GM23338 (cell line): ENCODE data around the gene GPC6. TPM values are rescaled to one million over a fixed set of nuclear protein-coding genes. Genes with fewer than 3 reads are reported as not detected.

ENCODE experiments used
- ATAC-seq: fragments of 200-7000 bp; cut with Tn5 transposase; 3 replicates; pipeline ENCODE4 v1.9.1; 2020
- DNase-seq: peaks from one replicate; pipeline ENCODE4 v3.0.0-alpha.2; 2015; ENCODE audit warnings: low spot score
- H2AFZ ChIP-seq: fragments of 200-600 bp; sonication (generic); 2 replicates; pipeline ENCODE4 v1.8.0; 2016; ENCODE audit warnings: antibody characterized with exemption, mild to moderate bottlenecking, moderate library complexity
- H3F3A ChIP-seq: fragments of 200-600 bp; sonication (generic); replicated peaks from 2 replicates; pipeline ENCODE4 v1.8.0; 2017; ENCODE audit warnings: antibody characterized with exemption, mixed run types, low read depth
- H3K27ac ChIP-seq: fragments of 200-600 bp; sonication (generic); 2 replicates; pipeline ENCODE4 v1.6.1; 2016; ENCODE audit warnings: low read depth
- H3K27me3 ChIP-seq: fragments of 200-600 bp; sonication (generic); 2 replicates; pipeline ENCODE4 v1.8.0; 2016; ENCODE audit warnings: mild to moderate bottlenecking, mixed run types, moderate library complexity; ENCODE audit not compliant: insufficient read depth
- H3K36me3 ChIP-seq: fragments of 200-600 bp; sonication (generic); 2 replicates; pipeline ENCODE4 v1.8.0; 2016; ENCODE audit warnings: mild to moderate bottlenecking; ENCODE audit not compliant: insufficient read depth
- H3K4me1 ChIP-seq: fragments of 200-600 bp; sonication (generic); 2 replicates; pipeline ENCODE4 v1.8.0; 2016; ENCODE audit warnings: mild to moderate bottlenecking, moderate library complexity; ENCODE audit not compliant: insufficient read depth
- H3K4me2 ChIP-seq: fragments of 200-600 bp; sonication (generic); 2 replicates; pipeline ENCODE4 v1.7.1; 2017; ENCODE audit warnings: mixed run types
- H3K4me3 ChIP-seq: fragments of 200-600 bp; sonication (generic); 2 replicates; pipeline ENCODE4 v1.6.1; 2016; ENCODE audit warnings: mixed run types
- H3K79me2 ChIP-seq: fragments of 200-600 bp; sonication (generic); replicated peaks from 2 replicates; pipeline ENCODE4 v1.8.0; 2017; ENCODE audit warnings: mild to moderate bottlenecking; ENCODE audit not compliant: insufficient read depth
- H3K9me2 ChIP-seq: fragments of 200-600 bp; sonication (generic); 2 replicates; pipeline ENCODE4 v1.8.0; 2017; ENCODE audit not compliant: insufficient read depth
- H4K20me1 ChIP-seq: fragments of 200-600 bp; sonication (generic); replicated peaks from 2 replicates; pipeline ENCODE4 v1.8.0; 2017; ENCODE audit warnings: mild to moderate bottlenecking; ENCODE audit not compliant: insufficient read depth
- H3K27ac Mint-ChIP-seq: 2 replicates; pipeline ENCODE4 v1.8.0; 2020; ENCODE audit warnings: inconsistent platforms, mild to moderate bottlenecking, moderate library complexity, mixed read lengths
- H3K27me3 Mint-ChIP-seq: 3 replicates; pipeline ENCODE4 v1.8.0; 2022; ENCODE audit warnings: low read depth, mild to moderate bottlenecking, moderate library complexity, mixed read lengths, inconsistent platforms; ENCODE audit not compliant: insufficient read depth, poor library complexity
- H3K36me3 Mint-ChIP-seq: 3 replicates; pipeline ENCODE4 v1.8.0; 2021; ENCODE audit warnings: low read depth, mild to moderate bottlenecking, inconsistent platforms, moderate library complexity, mixed read lengths
- H3K4me1 Mint-ChIP-seq: 3 replicates; pipeline ENCODE4 v1.8.0; 2020; ENCODE audit warnings: mild to moderate bottlenecking, inconsistent platforms, mixed read lengths
- H3K4me3 Mint-ChIP-seq: 3 replicates; pipeline ENCODE4 v1.8.0; 2021; ENCODE audit warnings: moderate library complexity, mild to moderate bottlenecking, inconsistent platforms, mixed read lengths
- H3K9me3 Mint-ChIP-seq: 3 replicates; pipeline ENCODE4 v1.8.0; 2020; ENCODE audit warnings: moderate library complexity, mild to moderate bottlenecking, inconsistent platforms, mixed read lengths
- CREB1 ChIP-seq: fragments of 250-450 bp; sonication (Bioruptor Pico); IDR thresholded peaks from 2 replicates; pipeline ENCODE4 v1.5.0; 2020; ENCODE audit warnings: low read depth, mild to moderate bottlenecking, moderate library complexity
- EZH2 ChIP-seq: fragments of 200-600 bp; sonication (generic); IDR thresholded peaks from one replicate; pipeline ENCODE4 v1.8.0; 2017; ENCODE audit warnings: antibody characterized with exemption, mild to moderate bottlenecking, low read depth; ENCODE audit not compliant: unreplicated experiment
- JUNB ChIP-seq: IDR thresholded peaks from one replicate; pipeline ENCODE4 v1.6.1; 2016; ENCODE audit warnings: antibody characterized with exemption; ENCODE audit not compliant: unreplicated experiment
- NANOG ChIP-seq: IDR thresholded peaks from 2 replicates; pipeline ENCODE4 v1.6.1; 2016; ENCODE audit warnings: antibody characterized with exemption, borderline replicate concordance
- STAT1 ChIP-seq: IDR thresholded peaks from one replicate; pipeline ENCODE4 v1.6.1; 2016; ENCODE audit warnings: antibody characterized with exemption; ENCODE audit not compliant: unreplicated experiment
- ZNF114 ChIP-seq: fragments of 250-450 bp; sonication (Bioruptor Pico); IDR thresholded peaks from 2 replicates; pipeline ENCODE4 v1.5.0; 2020; ENCODE audit warnings: mild to moderate bottlenecking, moderate library complexity
- ZNF331 ChIP-seq: fragments of 250-450 bp; sonication (Bioruptor Pico); IDR thresholded peaks from 2 replicates; pipeline ENCODE4 v1.5.0; 2020; ENCODE audit warnings: low read depth, mild to moderate bottlenecking, moderate library complexity
- polyA plus RNA-seq: library from polyadenylated mRNA; unstranded; fragments of >200 nt; fragmentation: Nextera tagmentation; extraction: Ambion mirVana; gene quantifications from 2 replicates; pipeline ENCODE4 v1.2.1, GENCODE V29; 2016
- total RNA-seq: library from RNA; depleted of rRNA; stranded (reverse); fragments of >200 nt; shearing (Covaris generic); gene quantifications from 2 replicates; pipeline ENCODE4 v1.2.3, GENCODE V29; 2014
- TF ChIP-seq, protein P1 (sequence below): fragments of 250-450 bp; sonication (Bioruptor Pico); IDR thresholded peaks from 2 replicates; pipeline ENCODE4 v1.5.0; 2020; ENCODE audit warnings: mild to moderate bottlenecking, moderate library complexity
- TF ChIP-seq, protein P2 (sequence below): IDR thresholded peaks from 2 replicates; pipeline ENCODE4 v1.6.1; 2016; ENCODE audit warnings: antibody characterized with exemption

Gene GPC6
- total and polyA plus RNA-seq, 2 experiments from 2014 or later: 6.4 to 28.6 TPM

GRCh38 chr13:93752541-93752940, 525.9 kb downstream of the GPC6 start (continued):
- TF ChIP-seq, protein P1, sequence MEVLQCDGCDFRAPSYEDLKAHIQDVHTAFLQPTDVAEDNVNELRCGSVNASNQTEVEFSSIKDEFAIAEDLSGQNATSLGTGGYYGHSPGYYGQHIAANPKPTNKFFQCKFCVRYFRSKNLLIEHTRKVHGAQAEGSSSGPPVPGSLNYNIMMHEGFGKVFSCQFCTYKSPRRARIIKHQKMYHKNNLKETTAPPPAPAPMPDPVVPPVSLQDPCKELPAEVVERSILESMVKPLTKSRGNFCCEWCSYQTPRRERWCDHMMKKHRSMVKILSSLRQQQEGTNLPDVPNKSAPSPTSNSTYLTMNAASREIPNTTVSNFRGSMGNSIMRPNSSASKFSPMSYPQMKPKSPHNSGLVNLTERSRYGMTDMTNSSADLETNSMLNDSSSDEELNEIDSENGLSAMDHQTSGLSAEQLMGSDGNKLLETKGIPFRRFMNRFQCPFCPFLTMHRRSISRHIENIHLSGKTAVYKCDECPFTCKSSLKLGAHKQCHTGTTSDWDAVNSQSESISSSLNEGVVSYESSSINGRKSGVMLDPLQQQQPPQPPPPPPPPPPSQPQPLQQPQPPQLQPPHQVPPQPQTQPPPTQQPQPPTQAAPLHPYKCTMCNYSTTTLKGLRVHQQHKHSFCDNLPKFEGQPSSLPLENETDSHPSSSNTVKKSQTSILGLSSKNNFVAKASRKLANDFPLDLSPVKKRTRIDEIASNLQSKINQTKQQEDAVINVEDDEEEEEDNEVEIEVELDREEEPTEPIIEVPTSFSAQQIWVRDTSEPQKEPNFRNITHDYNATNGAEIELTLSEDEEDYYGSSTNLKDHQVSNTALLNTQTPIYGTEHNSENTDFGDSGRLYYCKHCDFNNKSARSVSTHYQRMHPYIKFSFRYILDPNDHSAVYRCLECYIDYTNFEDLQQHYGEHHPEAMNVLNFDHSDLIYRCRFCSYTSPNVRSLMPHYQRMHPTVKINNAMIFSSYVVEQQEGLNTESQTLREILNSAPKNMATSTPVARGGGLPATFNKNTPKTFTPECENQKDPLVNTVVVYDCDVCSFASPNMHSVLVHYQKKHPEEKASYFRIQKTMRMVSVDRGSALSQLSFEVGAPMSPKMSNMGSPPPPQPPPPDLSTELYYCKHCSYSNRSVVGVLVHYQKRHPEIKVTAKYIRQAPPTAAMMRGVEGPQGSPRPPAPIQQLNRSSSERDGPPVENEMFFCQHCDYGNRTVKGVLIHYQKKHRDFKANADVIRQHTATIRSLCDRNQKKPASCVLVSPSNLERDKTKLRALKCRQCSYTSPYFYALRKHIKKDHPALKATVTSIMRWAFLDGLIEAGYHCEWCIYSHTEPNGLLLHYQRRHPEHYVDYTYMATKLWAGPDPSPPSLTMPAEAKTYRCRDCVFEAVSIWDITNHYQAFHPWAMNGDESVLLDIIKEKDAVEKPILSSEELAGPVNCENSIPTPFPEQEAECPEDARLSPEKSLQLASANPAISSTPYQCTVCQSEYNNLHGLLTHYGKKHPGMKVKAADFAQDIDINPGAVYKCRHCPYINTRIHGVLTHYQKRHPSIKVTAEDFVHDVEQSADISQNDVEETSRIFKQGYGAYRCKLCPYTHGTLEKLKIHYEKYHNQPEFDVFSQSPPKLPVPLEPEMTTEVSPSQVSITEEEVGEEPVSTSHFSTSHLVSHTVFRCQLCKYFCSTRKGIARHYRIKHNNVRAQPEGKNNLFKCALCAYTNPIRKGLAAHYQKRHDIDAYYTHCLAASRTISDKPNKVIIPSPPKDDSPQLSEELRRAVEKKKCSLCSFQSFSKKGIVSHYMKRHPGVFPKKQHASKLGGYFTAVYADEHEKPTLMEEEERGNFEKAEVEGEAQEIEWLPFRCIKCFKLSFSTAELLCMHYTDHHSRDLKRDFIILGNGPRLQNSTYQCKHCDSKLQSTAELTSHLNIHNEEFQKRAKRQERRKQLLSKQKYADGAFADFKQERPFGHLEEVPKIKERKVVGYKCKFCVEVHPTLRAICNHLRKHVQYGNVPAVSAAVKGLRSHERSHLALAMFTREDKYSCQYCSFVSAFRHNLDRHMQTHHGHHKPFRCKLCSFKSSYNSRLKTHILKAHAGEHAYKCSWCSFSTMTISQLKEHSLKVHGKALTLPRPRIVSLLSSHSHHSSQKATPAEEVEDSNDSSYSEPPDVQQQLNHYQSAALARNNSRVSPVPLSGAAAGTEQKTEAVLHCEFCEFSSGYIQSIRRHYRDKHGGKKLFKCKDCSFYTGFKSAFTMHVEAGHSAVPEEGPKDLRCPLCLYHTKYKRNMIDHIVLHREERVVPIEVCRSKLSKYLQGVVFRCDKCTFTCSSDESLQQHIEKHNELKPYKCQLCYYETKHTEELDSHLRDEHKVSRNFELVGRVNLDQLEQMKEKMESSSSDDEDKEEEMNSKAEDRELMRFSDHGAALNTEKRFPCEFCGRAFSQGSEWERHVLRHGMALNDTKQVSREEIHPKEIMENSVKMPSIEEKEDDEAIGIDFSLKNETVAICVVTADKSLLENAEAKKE: no peak
- TF ChIP-seq NANOG (no peak), CREB1 (CRISPR knock-in tag) (no peak), ZNF114 (CRISPR knock-in tag) (no peak), EZH2 (no peak), ZNF331 (CRISPR knock-in tag) (no peak)

- Histone ChIP-seq H3F3A (no peaks in the 10 kb centered on the region), H3K9me2 (no peaks in the 10 kb centered on the region), H3K36me3 (no peaks in the 10 kb centered on the region), H2AFZ (no peak overlapping the region), H3K27me3 (no peaks in the 10 kb centered on the region), H4K20me1 (no peaks in the 10 kb centered on the region), H3K4me3 (no peak overlapping the region), H3K4me2 (no peak overlapping the region), H3K4me1 (peaks cover 8% of the 10 kb centered on the region), H3K79me2 (no peaks in the 10 kb centered on the region), H3K27ac (no peak overlapping the region)
- Mint-ChIP-seq H3K4me1 (peaks cover 24% of the 10 kb centered on the region), H3K27me3 (no peaks in the 10 kb centered on the region), H3K4me3 (no peak overlapping the region), H3K9me3 (no peaks in the 10 kb centered on the region), H3K27ac (no peak overlapping the region), H3K36me3 (no peaks in the 10 kb centered on the region)
- DNase-seq (no peak), ATAC-seq (no peak)
- TF ChIP-seq, protein P1: no peak
- TF ChIP-seq NANOG (no peak), EZH2 (no peak), ZNF331 (CRISPR knock-in tag) (no peak), JUNB (no peak), STAT1 (no peak)
- TF ChIP-seq, protein P2, sequence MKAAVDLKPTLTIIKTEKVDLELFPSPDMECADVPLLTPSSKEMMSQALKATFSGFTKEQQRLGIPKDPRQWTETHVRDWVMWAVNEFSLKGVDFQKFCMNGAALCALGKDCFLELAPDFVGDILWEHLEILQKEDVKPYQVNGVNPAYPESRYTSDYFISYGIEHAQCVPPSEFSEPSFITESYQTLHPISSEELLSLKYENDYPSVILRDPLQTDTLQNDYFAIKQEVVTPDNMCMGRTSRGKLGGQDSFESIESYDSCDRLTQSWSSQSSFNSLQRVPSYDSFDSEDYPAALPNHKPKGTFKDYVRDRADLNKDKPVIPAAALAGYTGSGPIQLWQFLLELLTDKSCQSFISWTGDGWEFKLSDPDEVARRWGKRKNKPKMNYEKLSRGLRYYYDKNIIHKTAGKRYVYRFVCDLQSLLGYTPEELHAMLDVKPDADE: no peak
Measured at GRCh38 chr13:93753639-93754038, 527.0 kb downstream of the GPC6 start.
